Eye (tissue), 1 donor: ENCODE data around the gene CPT1C.

Experiments used
- DNase-seq: peaks from one replicate; pipeline ENCODE4 v3.0.0-alpha.2; 2015

The CPT1C gene

GRCh38 chr19:49763230-49763629 lies 72.3 kb downstream of the CPT1C start, which contains the start of gene TSKS:
Gene TSKS (minus strand): TSS chr19:49763306. CDS start chr19:49763247, 59 bp downstream.
- DNase-seq: no peak
